Vagina (tissue), 2 donors: ENCODE measurements around the gene VANGL2.

ENCODE experiments used
- POLR2A ChIP-seq, 2 donors: fragments of 450-650 bp; IDR thresholded peaks; one replicate each; pipeline ENCODE4 v1.6.1; 2017; ENCODE audit warnings: antibody characterized with exemption in 2 of 2, mild to moderate bottlenecking in 2 of 2, moderate library complexity in 2 of 2
- TF ChIP-seq, protein P1 (sequence below), 3 experiments: fragments of 450-650 bp in 2 of 3; fragments of 200-600 bp in 1 of 3; sonication (generic) in 1 of 3; IDR thresholded peaks; one replicate each; pipeline ENCODE4 v1.5.1; 2017 to 2019; ENCODE audit warnings: antibody characterized with exemption in 3 of 3, mild to moderate bottlenecking in 2 of 3, moderate library complexity in 2 of 3

DNA sequence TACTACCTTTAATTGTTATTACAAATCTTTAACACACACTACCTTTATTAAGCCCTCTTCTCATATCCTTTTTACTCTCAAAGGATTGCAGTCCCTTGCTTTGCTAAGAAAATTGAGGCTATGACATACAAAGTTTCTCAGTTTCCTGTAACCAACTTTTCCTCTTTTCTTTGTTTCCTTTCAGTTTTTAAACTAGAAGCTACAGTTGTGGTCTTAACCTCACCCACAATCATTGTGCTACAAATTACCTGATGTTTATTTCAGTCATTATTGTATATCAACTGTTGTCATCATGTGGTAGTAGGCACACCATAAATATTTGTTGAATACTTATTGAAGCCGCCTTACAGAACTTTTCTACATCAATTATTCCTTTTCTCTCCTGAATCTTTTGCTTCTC lies 70.9 kb downstream of the VANGL2 start:
- TF ChIP-seq, protein P1, sequence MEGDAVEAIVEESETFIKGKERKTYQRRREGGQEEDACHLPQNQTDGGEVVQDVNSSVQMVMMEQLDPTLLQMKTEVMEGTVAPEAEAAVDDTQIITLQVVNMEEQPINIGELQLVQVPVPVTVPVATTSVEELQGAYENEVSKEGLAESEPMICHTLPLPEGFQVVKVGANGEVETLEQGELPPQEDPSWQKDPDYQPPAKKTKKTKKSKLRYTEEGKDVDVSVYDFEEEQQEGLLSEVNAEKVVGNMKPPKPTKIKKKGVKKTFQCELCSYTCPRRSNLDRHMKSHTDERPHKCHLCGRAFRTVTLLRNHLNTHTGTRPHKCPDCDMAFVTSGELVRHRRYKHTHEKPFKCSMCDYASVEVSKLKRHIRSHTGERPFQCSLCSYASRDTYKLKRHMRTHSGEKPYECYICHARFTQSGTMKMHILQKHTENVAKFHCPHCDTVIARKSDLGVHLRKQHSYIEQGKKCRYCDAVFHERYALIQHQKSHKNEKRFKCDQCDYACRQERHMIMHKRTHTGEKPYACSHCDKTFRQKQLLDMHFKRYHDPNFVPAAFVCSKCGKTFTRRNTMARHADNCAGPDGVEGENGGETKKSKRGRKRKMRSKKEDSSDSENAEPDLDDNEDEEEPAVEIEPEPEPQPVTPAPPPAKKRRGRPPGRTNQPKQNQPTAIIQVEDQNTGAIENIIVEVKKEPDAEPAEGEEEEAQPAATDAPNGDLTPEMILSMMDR (IDR thresholded peaks at IDR 0.05): no peak
- no peak for TF ChIP-seq POLR2A (IDR thresholded peaks at IDR 0.05)
